ENCODE data around the gene MSI2. TPM values are rescaled to one million over a fixed set of nuclear protein-coding genes. Genes with fewer than 3 reads are reported as not detected.

Gene MSI2
- total and polyA plus RNA-seq, 9 of the 15 experiments (the other 6 are each of a cell fraction or from before 2014, with no cell fraction given), result 4.6 to 61.8 (median 42.4) TPM

GRCh38 chr17:57532556-57532955 is 276.2 kb downstream of the MSI2 start:
- Histone ChIP-seq H3K4me2 (ENCODE audit: insufficient read depth, low read length) (peak overlapping the region; percentile 25; the same call in 1 of the 2 replicates), H3K4me3 (no peak overlapping the region), H3K27me3 (ENCODE audit: control insufficient read depth in 2 of 2, insufficient read depth in 2 of 2, low read length in 2 of 2) (no peaks in the 10 kb centered on the region), H2AFZ (ENCODE audit: low read depth, low read length) (no peak overlapping the region), H3K9ac (ENCODE audit: insufficient read depth in 1 of 2, low read depth in 2 of 2, low read length in 2 of 2) (no peak overlapping the region), H3K9me1 (ENCODE audit: control insufficient read depth, insufficient read depth, low read length) (no peaks in the 10 kb centered on the region), H3K9me3 (replicated peaks; ENCODE audit: control insufficient read depth, insufficient read depth, low read depth, low read length) (no peaks in the 10 kb centered on the region), H3K36me3 (ENCODE audit: control insufficient read depth, insufficient read depth, low read length) (peaks cover 9% of the 10 kb centered on the region; the same call in 1 of the 3 replicates), H3K79me2 (ENCODE audit: control insufficient read depth, insufficient read depth, low read length) (no peaks in the 10 kb centered on the region), H3K4me1 (replicated peaks in 1 of 2; ENCODE audit: control insufficient read depth in 2 of 2, insufficient read depth in 2 of 2, low read length in 2 of 2) (peaks cover 11 to 15% of the 10 kb centered on the region in 2 experiments), H4K20me1 (replicated peaks; ENCODE audit: control insufficient read depth, insufficient read depth, low read length) (peaks cover 20% of the 10 kb centered on the region), H3K27ac (ENCODE audit: extremely low read depth, low read depth, low read length) (no peak overlapping the region; the same call in 2 of the 3 replicates)
- peak; percentile 61 for ATAC-seq
- no TSS peak for BruUV-seq (replicated peaks)
- ChIA-PET POLR2A (no interaction called here), CTCF (ENCODE audit: low intra/inter-chr PET ratio) (no interaction called here)
- 28% methylated on average over 6 of the region's 6 CpGs for WGBS (ENCODE audit: insufficient coverage, low coverage, missing lambda C conversion rate)
- intact Hi-C loops (cut with micrococcal nuclease) (no loop called here), in situ Hi-C loops (cut with MboI) (no loop called here)
- FAIRE-seq, result peak; percentile 46
- DNase-seq (ENCODE audit: extremely low read depth in 1 of 4, low spot score in 3 of 4), result peak in 3 of 4 experiments; percentile 27 to 60 (median 30)
- TF ChIP-seq, protein P1, sequence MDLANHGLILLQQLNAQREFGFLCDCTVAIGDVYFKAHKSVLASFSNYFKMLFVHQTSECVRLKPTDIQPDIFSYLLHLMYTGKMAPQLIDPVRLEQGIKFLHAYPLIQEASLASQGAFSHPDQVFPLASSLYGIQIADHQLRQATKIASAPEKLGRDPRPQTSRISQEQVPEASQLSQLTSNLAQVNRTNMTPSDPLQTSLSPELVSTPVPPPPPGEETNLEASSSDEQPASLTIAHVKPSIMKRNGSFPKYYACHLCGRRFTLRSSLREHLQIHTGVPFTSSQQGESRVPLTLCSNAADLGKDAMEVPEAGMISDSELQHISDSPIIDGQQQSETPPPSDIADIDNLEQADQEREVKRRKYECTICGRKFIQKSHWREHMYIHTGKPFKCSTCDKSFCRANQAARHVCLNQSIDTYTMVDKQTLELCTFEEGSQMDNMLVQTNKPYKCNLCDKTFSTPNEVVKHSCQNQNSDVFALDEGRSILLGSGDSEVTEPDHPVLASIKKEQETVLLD (IDR thresholded peaks at IDR 0.05), result no peak
- TF ChIP-seq HDAC8 (tag; IDR thresholded peaks at IDR 0.05) (no peak), TCF3 (CRISPR knock-in tag; IDR thresholded peaks at IDR 0.05) (peak; percentile 47), CAMTA2 (CRISPR knock-in tag; conservative IDR thresholded peaks at IDR 0.05) (no peak), CBX8 (IDR thresholded peaks at IDR 0.05; ENCODE audit: borderline replicate concordance, extremely low read depth, low read depth, low read length, poor library complexity, severe bottlenecking) (no peak), SMARCC2 (IDR thresholded peaks at IDR 0.05; ENCODE audit: low read depth) (no peak), ZNF143 (CRISPR knock-in tag; IDR thresholded peaks at IDR 0.05) (no peak), MAFK (IDR thresholded peaks at IDR 0.05; ENCODE audit: low read length) (0 out of 2 replicates have a peak, but pooled peaks have one; percentile 12), CBFA2T2 (conservative IDR thresholded peaks at IDR 0.05) (0 out of 2 replicates have a peak, but pooled peaks have one; percentile 18)
- TF ChIP-seq, protein P2, sequence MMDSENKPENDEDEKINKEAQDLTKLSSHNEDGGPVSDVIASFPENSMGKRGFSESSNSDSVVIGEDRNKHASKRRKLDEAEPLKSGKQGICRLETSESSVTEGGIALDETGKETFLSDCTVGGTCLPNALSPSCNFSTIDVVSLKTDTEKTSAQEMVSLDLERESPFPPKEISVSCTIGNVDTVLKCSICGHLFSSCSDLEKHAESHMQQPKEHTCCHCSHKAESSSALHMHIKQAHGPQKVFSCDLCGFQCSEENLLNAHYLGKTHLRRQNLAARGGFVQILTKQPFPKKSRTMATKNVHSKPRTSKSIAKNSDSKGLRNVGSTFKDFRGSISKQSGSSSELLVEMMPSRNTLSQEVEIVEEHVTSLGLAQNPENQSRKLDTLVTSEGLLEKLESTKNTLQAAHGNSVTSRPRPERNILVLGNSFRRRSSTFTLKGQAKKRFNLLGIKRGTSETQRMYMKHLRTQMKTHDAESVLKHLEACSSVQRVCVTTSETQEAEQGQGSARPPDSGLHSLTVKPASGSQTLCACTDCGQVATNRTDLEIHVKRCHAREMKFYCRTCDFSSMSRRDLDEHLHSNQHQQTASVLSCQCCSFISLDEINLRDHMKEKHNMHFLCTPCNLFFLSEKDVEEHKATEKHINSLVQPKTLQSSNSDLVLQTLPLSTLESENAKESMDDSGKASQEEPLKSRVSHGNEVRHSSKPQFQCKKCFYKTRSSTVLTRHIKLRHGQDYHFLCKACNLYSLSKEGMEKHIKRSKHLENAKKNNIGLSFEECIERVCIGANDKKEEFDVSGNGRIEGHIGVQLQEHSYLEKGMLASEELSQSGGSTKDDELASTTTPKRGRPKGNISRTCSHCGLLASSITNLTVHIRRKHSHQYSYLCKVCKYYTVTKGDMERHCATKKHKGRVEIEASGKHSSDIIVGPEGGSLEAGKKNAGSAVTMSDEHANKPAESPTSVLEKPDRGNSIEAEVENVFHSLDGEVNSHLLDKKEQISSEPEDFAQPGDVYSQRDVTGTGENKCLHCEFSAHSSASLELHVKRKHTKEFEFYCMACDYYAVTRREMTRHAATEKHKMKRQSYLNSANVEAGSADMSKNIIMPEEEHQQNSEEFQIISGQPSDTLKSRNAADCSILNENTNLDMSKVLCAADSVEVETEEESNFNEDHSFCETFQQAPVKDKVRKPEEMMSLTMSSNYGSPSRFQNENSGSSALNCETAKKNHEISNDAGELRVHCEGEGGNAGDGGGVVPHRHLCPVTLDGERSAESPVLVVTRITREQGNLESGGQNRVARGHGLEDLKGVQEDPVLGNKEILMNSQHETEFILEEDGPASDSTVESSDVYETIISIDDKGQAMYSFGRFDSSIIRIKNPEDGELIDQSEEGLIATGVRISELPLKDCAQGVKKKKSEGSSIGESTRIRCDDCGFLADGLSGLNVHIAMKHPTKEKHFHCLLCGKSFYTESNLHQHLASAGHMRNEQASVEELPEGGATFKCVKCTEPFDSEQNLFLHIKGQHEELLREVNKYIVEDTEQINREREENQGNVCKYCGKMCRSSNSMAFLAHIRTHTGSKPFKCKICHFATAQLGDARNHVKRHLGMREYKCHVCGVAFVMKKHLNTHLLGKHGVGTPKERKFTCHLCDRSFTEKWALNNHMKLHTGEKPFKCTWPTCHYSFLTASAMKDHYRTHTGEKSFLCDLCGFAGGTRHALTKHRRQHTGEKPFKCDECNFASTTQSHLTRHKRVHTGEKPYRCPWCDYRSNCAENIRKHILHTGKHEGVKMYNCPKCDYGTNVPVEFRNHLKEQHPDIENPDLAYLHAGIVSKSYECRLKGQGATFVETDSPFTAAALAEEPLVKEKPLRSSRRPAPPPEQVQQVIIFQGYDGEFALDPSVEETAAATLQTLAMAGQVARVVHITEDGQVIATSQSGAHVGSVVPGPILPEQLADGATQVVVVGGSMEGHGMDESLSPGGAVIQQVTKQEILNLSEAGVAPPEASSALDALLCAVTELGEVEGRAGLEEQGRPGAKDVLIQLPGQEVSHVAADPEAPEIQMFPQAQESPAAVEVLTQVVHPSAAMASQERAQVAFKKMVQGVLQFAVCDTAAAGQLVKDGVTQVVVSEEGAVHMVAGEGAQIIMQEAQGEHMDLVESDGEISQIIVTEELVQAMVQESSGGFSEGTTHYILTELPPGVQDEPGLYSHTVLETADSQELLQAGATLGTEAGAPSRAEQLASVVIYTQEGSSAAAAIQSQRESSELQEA (IDR thresholded peaks at IDR 0.05; ENCODE audit: low read depth), result no peak
- TF ChIP-seq, protein P3, sequence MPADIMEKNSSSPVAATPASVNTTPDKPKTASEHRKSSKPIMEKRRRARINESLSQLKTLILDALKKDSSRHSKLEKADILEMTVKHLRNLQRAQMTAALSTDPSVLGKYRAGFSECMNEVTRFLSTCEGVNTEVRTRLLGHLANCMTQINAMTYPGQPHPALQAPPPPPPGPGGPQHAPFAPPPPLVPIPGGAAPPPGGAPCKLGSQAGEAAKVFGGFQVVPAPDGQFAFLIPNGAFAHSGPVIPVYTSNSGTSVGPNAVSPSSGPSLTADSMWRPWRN (IDR thresholded peaks at IDR 0.05; ENCODE audit: low read depth), result no peak

Measured in K562 (cell line).